K562 (cell line): Measurements from ENCODE around the gene E2F3. TPM values are rescaled to one million over a fixed set of nuclear protein-coding genes. Genes with fewer than 3 reads are reported as not detected.

Source experiments
- ARID4B ChIP-seq: sonication (generic); formaldehyde crosslinking; IDR thresholded peaks from 2 replicates; pipeline ENCODE4 v1.8.0; 2022; ENCODE audit warnings: mild to moderate bottlenecking, missing genetic modification reagents
- BCOR ChIP-seq: fragments of 450-650 bp; IDR thresholded peaks from 2 replicates; pipeline ENCODE4 v1.6.1; 2016
- CGGBP1 ChIP-seq: fragments of 250-450 bp; sonication (Bioruptor Pico); IDR thresholded peaks from 2 replicates; pipeline ENCODE4 v1.9.0; 2021; ENCODE audit warnings: mild to moderate bottlenecking
- ELF1 ChIP-seq: fragments of 200-800 bp; sonication (Bioruptor generic); IDR thresholded peaks from 2 replicates; pipeline ENCODE4 v1.6.1; 2016; ENCODE audit warnings: missing genetic modification characterization, missing compliant biosample characterization
- EZH2 ChIP-seq: IDR thresholded peaks from 2 replicates; pipeline ENCODE4 v1.6.1; 2012; ENCODE audit warnings: low read depth, mild to moderate bottlenecking, inconsistent platforms, low read length, borderline replicate concordance
- HEY1 ChIP-seq: fragments of 250-450 bp; sonication (Bioruptor Pico); IDR thresholded peaks from 2 replicates; pipeline ENCODE4 v1.5.0; 2020; ENCODE audit warnings: mild to moderate bottlenecking, moderate library complexity, borderline replicate concordance
- HMGN3 ChIP-seq: IDR thresholded peaks from 2 replicates; pipeline ENCODE4 v1.6.1; 2011; ENCODE audit warnings: borderline replicate concordance, low read depth, mild to moderate bottlenecking, mixed read lengths, low read length; ENCODE audit not compliant: insufficient read length; ENCODE audit errors: extremely low read depth
- KLF16 ChIP-seq: IDR thresholded peaks from 2 replicates; pipeline ENCODE4 v1.6.1; 2016; ENCODE audit warnings: antibody characterized with exemption
- NCOA6 ChIP-seq: fragments of 450-650 bp; IDR thresholded peaks from 2 replicates; pipeline ENCODE4 v1.6.1; 2017; ENCODE audit warnings: mild to moderate bottlenecking
- PHB ChIP-seq: fragments of 250-450 bp; sonication (Bioruptor Pico); IDR thresholded peaks from 2 replicates; pipeline ENCODE4 v1.5.0; 2021
- PML ChIP-seq: IDR thresholded peaks from 2 replicates; pipeline ENCODE4 v1.6.1; 2012; ENCODE audit warnings: low read length, inconsistent platforms
- TCFL5 ChIP-seq: fragments of 250-450 bp; sonication (Bioruptor Pico); conservative IDR thresholded peaks from 2 replicates; pipeline ENCODE4 v1.6.1; 2021; ENCODE audit warnings: mild to moderate bottlenecking, moderate library complexity, matching md5 sums
- ZBTB1 ChIP-seq: sonication (generic); formaldehyde crosslinking; IDR thresholded peaks from 2 replicates; pipeline ENCODE4 v1.8.1; 2023; ENCODE audit warnings: missing genetic modification reagents, low read depth, mild to moderate bottlenecking, borderline replicate concordance
- ZNF133 ChIP-seq: fragments of 250-450 bp; sonication (Bioruptor Pico); IDR thresholded peaks from 2 replicates; pipeline ENCODE4 v1.4.0; 2020; ENCODE audit warnings: mild to moderate bottlenecking
- ZNF316 ChIP-seq: fragments of 450-650 bp; IDR thresholded peaks from 2 replicates; pipeline ENCODE4 v1.6.1; 2016
- ZNF444 ChIP-seq: fragments of 250-450 bp; sonication (Bioruptor Pico); IDR thresholded peaks from 2 replicates; pipeline ENCODE4 v1.4.0; 2020; ENCODE audit warnings: mild to moderate bottlenecking, moderate library complexity
- ZNF609 ChIP-seq: sonication (generic); formaldehyde crosslinking; IDR thresholded peaks from 2 replicates; pipeline ENCODE4 v1.8.1; 2023; ENCODE audit warnings: missing genetic modification reagents, mild to moderate bottlenecking, borderline replicate concordance
- polyA plus RNA-seq, 8 experiments: library from polyadenylated mRNA; depleted of rRNA in 4 of 8; stranded (reverse) in 5 of 8; unstranded in 3 of 8; fragments of >200 nt; fragmentation: Nextera tagmentation in 2 of 8; fragmentation: Illumina TruSeq in 1 of 8; extraction: Ambion mirVana in 2 of 8; extraction: Trizol in 1 of 8; gene quantifications; 2 replicates each; pipeline versions ENCODE4 v1.2.1 to v1.2.3, GENCODE V29; 2011 to 2014; ENCODE audit warnings: inconsistent platforms in 1 of 8, missing spikeins in 1 of 8
- total RNA-seq, 7 experiments: library from RNA; depleted of rRNA in 6 of 7; stranded (reverse); fragments of >200 nt in 6 of 7; fragmentation: Illumina TruSeq in 2 of 7; extraction: Trizol in 2 of 7; gene quantifications; 2 replicates each; pipeline versions ENCODE4 v1.2.1 to v1.2.3, GENCODE V29; 2011 to 2021; ENCODE audit warnings: low replicate concordance in 1 of 7

The E2F3 gene
- total and polyA plus RNA-seq, 9 of the 15 experiments (the other 6 are each of a cell fraction or from before 2014, with no cell fraction given) = 11.1 to 44.7 (median 27.2) TPM

GRCh38 chr6:20534295-20535262 lies 132.9 kb downstream of the E2F3 start, which contains the start of gene CDKAL1 (continued):
- TF ChIP-seq ZNF609 (CRISPR knock-in tag) (no peak), ARID4B (CRISPR knock-in tag) (no peak), ZBTB1 (CRISPR knock-in tag) (no peak), ELF1 (tag) (peak; percentile 85), ZNF133 (CRISPR knock-in tag) (no peak), EZH2 (no peak), ZNF444 (CRISPR knock-in tag) (no peak), TCFL5 (CRISPR knock-in tag) (no peak), HMGN3 (no peak), PML (peak; percentile 84), KLF16 (peak; percentile 60; the same call in 1 of the 2 replicates), PHB (no peak), HEY1 (no peak), NCOA6 (no peak), BCOR (no peak), ZNF316 (peak; percentile 9; the same call in 1 of the 2 replicates), CGGBP1 (CRISPR knock-in tag) (0 out of 2 replicates have a peak, but pooled peaks have one; percentile 42)
